ENCODE data around the gene AMTN.

Gene AMTN

DNA sequence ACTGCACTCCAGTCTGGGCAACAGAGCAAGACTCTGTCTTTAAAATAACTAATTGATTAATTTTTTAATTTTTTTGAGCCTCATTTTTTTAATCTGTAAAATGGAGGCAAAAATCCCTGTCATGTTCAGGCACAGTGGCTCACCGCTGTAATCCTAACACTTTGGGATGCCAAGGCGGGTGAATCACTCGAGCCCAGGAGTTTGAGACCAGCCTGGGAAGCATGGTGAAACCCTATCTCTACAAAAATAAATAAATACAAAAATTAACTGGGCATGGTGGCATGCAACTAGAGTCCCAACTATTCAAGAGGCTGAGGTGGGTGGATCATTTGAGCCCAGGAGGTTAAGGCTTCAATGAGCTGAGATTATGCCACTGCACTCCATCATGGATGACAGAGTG, 15.4 kb downstream of the AMTN start:
- TF ChIP-seq GATA2 (IDR thresholded peaks at IDR 0.05; ENCODE audit: low read depth, low read length) (no peak), GATA3 (IDR thresholded peaks at IDR 0.05; ENCODE audit: low read depth, low read length) (no peak)

GRCh38 chr4:70538869-70539268, 20.5 kb downstream of the AMTN start:
- no peak for TF ChIP-seq GATA2 (IDR thresholded peaks at IDR 0.05; ENCODE audit: low read depth, low read length)
- no peak for TF ChIP-seq GATA3 (IDR thresholded peaks at IDR 0.05; ENCODE audit: low read depth, low read length)

- TF ChIP-seq GATA3 (IDR thresholded peaks at IDR 0.05; ENCODE audit: low read depth, low read length) (no peak), GATA2 (IDR thresholded peaks at IDR 0.05; ENCODE audit: low read depth, low read length) (no peak)
Measured at GRCh38 chr4:70544279-70544868, 26.0 kb downstream of the AMTN start.

DNA sequence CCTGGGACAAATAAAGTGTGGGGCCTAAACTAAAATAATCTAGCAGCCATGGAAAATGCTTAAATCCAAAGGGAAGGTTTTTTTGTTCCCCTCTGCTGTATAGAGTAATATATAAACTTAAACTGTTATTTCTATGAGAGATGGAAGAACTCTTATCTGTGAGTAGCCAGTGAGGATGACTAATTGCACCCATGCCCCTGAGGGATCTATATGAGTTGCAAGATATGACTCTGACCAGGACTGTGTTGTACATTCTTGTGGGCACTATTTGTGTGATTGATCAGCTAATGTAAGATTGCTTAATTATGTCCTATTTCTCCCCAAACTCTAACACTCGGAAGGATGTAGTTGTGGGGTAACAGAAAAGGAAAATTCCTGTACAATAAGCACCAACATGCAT, 38.5 kb downstream of the AMTN start:
- TF ChIP-seq GATA3 (IDR thresholded peaks at IDR 0.05; ENCODE audit: low read depth, low read length) (no peak), GATA2 (IDR thresholded peaks at IDR 0.05; ENCODE audit: low read depth, low read length) (no peak)

DNA sequence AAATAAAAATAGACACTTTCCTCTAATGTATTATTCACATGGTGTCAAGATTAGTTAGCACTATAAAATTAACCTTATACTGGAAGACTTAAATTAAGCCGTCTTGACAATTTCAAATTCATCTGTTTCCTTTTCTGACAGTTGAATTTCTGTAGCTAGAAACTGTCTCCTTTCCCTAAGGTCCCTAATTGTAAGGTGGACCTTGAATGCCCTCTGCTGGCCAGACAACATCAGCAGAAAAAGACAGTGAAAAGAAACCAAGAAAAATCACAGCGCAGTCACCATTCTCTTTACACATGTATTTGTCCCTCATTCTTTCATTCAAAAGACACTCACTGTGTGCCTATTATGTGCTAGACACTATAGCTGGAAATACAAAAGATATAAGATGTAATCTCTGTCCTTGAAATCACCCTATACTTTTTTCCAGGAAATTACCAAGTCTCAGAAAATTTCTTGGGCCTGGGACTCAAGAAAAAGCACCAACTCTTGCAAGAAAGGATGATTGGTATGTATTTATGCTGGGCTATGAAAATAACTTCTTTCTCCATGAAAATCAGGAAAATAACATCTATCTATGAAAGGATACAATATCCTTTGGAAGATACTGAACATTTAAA, 41.0 kb downstream of the AMTN start:
- TF ChIP-seq GATA2 (IDR thresholded peaks at IDR 0.05; ENCODE audit: low read depth, low read length) (no peak), GATA3 (IDR thresholded peaks at IDR 0.05; ENCODE audit: low read depth, low read length) (no peak)

GRCh38 chr4:70559924-70560323, 41.6 kb downstream of the AMTN start:
- TF ChIP-seq GATA3 (IDR thresholded peaks at IDR 0.05; ENCODE audit: low read depth, low read length): no peak
- no peak for TF ChIP-seq GATA2 (IDR thresholded peaks at IDR 0.05; ENCODE audit: low read depth, low read length)

DNA sequence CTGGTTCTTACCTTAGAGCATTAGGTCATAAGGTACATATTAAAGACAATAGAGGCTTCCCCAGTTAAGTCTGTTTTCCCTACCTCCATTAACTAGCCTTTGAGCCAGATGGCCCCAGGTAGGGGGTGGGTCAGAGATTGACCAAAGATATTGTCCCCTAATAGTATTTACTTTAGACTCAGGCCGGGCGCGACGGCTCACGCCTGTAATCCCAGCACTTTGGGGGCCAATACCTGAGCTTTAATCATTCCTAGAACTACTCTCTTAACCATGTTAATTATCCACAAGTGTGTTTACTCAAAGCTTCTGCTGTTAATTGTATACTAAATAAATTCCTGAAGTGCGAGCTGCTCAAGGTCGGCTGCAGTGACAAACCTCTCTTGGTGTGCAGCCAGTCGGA, 45.7 kb downstream of the AMTN start:
- TF ChIP-seq GATA3 (IDR thresholded peaks at IDR 0.05; ENCODE audit: low read depth, low read length) (no peak), GATA2 (IDR thresholded peaks at IDR 0.05; ENCODE audit: low read depth, low read length) (no peak)

DNA sequence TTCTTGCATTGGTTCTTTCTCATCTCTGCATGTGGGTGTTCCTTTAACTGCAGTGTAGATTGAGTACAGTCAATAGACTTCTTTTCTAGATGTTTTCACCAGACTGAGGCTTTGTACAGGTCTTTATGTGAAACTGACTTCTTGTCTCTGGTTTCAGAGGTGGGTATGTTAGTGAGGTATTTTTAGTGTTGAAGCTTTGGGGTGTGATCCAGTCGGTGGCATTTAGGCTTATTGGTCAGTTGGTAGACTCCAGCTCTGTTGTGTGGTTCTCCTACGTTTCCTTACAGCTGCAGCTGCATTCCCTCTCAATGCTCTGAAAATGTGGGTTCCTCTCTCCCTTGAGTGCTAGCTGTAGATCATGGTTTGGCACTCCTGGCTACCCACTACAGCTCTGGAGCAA, 52.4 kb downstream of the AMTN start:
- no peak for TF ChIP-seq GATA2 (IDR thresholded peaks at IDR 0.05; ENCODE audit: low read depth, low read length)
- TF ChIP-seq GATA3 (IDR thresholded peaks at IDR 0.05; ENCODE audit: low read depth, low read length): no peak

GRCh38 chr4:70571772-70572171, 53.4 kb downstream of the AMTN start:
- TF ChIP-seq GATA3 (IDR thresholded peaks at IDR 0.05; ENCODE audit: low read depth, low read length) (no peak), GATA2 (IDR thresholded peaks at IDR 0.05; ENCODE audit: low read depth, low read length) (no peak)

- TF ChIP-seq GATA2 (IDR thresholded peaks at IDR 0.05; ENCODE audit: low read depth, low read length): no peak
- TF ChIP-seq GATA3 (IDR thresholded peaks at IDR 0.05; ENCODE audit: low read depth, low read length): no peak
Measured at GRCh38 chr4:70575964-70576363, 57.6 kb downstream of the AMTN start.

- TF ChIP-seq GATA2 (IDR thresholded peaks at IDR 0.05; ENCODE audit: low read depth, low read length): no peak
- no peak for TF ChIP-seq GATA3 (IDR thresholded peaks at IDR 0.05; ENCODE audit: low read depth, low read length)
Measured at GRCh38 chr4:70577220-70577927, 59.0 kb downstream of the AMTN start.

DNA sequence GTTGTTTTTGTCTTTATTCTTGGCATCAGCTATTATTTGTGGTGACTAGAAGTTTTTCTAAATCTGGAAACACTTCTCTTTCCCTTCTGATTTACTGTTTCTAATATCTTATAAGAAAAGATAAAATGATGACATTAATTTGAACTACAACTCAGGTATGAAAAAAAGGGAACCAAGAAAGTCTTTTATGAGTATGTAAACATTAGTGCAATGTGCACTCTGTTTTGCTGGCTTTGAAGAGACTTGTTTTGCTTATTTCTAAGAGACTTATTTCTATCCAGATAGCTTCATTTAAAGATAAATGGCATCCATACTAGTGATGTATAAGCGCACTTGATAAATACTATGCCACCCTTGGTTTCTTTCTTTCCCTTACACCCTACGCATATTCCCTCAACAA, 63.6 kb downstream of the AMTN start:
- no peak for TF ChIP-seq GATA3 (IDR thresholded peaks at IDR 0.05; ENCODE audit: low read depth, low read length)
- no peak for TF ChIP-seq GATA2 (IDR thresholded peaks at IDR 0.05; ENCODE audit: low read depth, low read length)

All from SH-SY5Y (cell line).